ENCODE data around the gene FXYD4. TPM values are rescaled to one million over a fixed set of nuclear protein-coding genes. Genes with fewer than 3 reads are reported as not detected.

Gene FXYD4
- polyA plus RNA-seq, 1 experiment: not detected

GRCh38 chr10:43369921-43370320 lies 1.5 kb upstream of the FXYD4 start:
- TF ChIP-seq CTCF (IDR thresholded peaks at IDR 0.05; ENCODE audit: low read depth, low read length): no peak
- Histone ChIP-seq H3K4me3 (ENCODE audit: low read depth, low read length) (no peak overlapping the region), H3K27ac (ENCODE audit: low read depth, low read length) (no peak overlapping the region), H3K27me3 (ENCODE audit: control insufficient read depth, insufficient read depth, low read length) (no peaks in the 10 kb centered on the region), H3K9me3 (ENCODE audit: control insufficient read depth, insufficient read depth, low read length) (no peaks in the 10 kb centered on the region)
- ChIA-PET POLR2A (no interaction called here), CTCF (no interaction called here)
- no peak for DNase-seq (ENCODE audit: low read depth, low spot score)

DNA sequence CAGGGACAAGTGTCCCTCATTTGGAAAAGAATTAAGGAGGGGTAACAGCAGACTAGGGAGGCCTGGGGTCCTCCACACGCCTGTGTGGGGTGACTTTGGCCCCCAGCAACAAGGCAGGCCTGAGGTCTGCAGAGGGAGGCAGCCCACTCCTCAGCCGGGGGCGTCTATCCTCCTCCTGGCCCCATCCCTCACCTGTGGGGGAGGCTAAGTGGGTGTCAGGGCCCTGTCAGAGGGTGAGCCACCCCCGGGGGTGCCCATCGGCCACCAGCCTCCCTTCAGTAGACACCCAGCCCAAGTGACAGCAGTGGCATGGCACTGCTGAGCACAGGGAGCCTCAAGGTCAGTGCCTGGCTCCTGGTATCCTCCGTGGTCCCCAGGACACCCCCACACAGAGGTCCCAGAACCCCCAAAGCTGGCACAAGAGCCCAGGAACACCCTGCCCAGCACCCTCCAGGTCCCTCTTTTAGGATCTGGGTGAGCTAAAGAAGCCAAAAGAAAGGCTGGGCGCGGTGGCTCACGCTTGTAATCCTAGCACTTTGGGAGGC lies 693 bp upstream of the FXYD4 start:
- Histone ChIP-seq H3K27ac (ENCODE audit: low read depth, low read length) (no peak overlapping the region), H3K27me3 (ENCODE audit: control insufficient read depth, insufficient read depth, low read length) (no peaks in the 10 kb centered on the region), H3K9me3 (ENCODE audit: control insufficient read depth, insufficient read depth, low read length) (no peaks in the 10 kb centered on the region), H3K4me3 (ENCODE audit: low read depth, low read length) (no peak overlapping the region)
- ChIA-PET POLR2A (no interaction called here), CTCF (no interaction called here)
- no peak for TF ChIP-seq CTCF (IDR thresholded peaks at IDR 0.05; ENCODE audit: low read depth, low read length)
- no peak for DNase-seq (ENCODE audit: low read depth, low spot score)

DNA sequence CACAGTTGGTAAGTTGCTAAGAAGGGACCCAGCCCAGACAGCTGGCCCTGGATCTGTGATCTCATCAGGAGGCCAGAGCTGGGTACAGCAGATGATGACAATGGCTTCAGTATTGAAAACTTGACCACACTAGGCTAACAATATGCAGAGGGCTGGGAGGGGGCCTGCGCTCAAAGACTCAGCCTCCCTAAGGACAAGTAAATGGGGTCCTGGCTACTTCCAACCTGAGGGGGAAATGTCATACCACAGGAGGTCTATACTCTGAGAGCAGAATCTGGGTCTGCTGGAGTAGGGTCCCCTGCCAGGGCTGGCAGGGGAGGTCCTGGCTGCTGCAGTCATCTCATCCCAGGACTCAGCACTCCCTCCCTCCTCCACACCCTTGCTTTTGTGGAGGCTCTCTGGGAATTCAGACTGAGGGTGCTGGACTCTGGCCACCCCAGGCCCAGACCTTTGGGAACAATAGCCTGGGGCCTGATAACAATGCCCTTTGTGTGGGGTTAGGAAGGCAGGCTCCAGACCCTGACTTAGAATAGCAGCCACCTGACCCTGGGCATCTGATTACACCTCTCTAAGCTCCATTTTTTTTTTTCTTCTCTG lies 1.4 kb downstream of the FXYD4 start:
- TF ChIP-seq CTCF (IDR thresholded peaks at IDR 0.05; ENCODE audit: low read depth, low read length): no peak
- no peak for DNase-seq (ENCODE audit: low read depth, low spot score)
- CTCF ChIA-PET: interaction anchor here (0.5 kb wide), 1 partner anchor 90 kb away, joined by 4 read pairs; no protein-coding TSS in a partner anchor
- no peaks in the 10 kb centered on the region for H3K9me3 ChIP-seq (ENCODE audit: control insufficient read depth, insufficient read depth, low read length)
- H3K4me3 ChIP-seq (ENCODE audit: low read depth, low read length): no peak overlapping the region
- POLR2A ChIA-PET: no interaction called here
- H3K27ac ChIP-seq (ENCODE audit: low read depth, low read length): no peak overlapping the region
- H3K27me3 ChIP-seq (ENCODE audit: control insufficient read depth, insufficient read depth, low read length): no peaks in the 10 kb centered on the region

DNA sequence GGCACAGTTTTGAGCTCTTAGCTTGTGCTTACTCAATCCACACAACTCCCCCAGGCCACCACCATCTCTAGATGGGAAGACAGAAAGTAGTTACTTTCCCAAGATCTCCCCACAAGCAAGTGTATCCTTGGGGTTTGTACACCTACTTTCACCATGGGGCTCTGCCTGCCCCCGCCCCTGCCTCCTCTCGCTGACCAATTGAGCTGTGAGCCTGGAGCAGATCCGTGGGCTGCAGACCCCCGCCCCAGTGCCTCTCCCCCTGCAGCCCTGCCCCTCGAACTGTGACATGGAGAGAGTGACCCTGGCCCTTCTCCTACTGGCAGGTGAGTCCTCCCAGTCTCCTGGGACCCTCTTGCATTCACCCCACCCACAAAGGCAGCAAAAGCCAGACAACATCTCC lies 2.0 kb downstream of the FXYD4 start:
- H3K27me3 ChIP-seq (ENCODE audit: control insufficient read depth, insufficient read depth, low read length): no peaks in the 10 kb centered on the region
- DNase-seq (ENCODE audit: low read depth, low spot score): no peak
- POLR2A ChIA-PET: interaction anchor here (0.5 to 0.6 kb wide), 2 partner anchors 17 to 76 kb away, joined by 3 to 5 read pairs; no protein-coding TSS in a partner anchor
- CTCF ChIA-PET: no interaction called here
- no peak overlapping the region for H3K27ac ChIP-seq (ENCODE audit: low read depth, low read length)
- H3K9me3 ChIP-seq (ENCODE audit: control insufficient read depth, insufficient read depth, low read length): no peaks in the 10 kb centered on the region
- no peak for TF ChIP-seq CTCF (IDR thresholded peaks at IDR 0.05; ENCODE audit: low read depth, low read length)
- H3K4me3 ChIP-seq (ENCODE audit: low read depth, low read length): no peak overlapping the region

- no peak for TF ChIP-seq CTCF (IDR thresholded peaks at IDR 0.05; ENCODE audit: low read depth, low read length)
- Histone ChIP-seq H3K4me3 (ENCODE audit: low read depth, low read length) (no peak overlapping the region), H3K27ac (ENCODE audit: low read depth, low read length) (no peak overlapping the region), H3K27me3 (ENCODE audit: control insufficient read depth, insufficient read depth, low read length) (no peaks in the 10 kb centered on the region), H3K9me3 (ENCODE audit: control insufficient read depth, insufficient read depth, low read length) (no peaks in the 10 kb centered on the region)
- CTCF ChIA-PET: no interaction called here
- DNase-seq (ENCODE audit: low read depth, low spot score): no peak
- POLR2A ChIA-PET: no interaction called here
Observed at GRCh38 chr10:43374194-43374593, 2.8 kb downstream of the FXYD4 start.

Measured in AG04450 (cell line).